SK-MEL-5 (cell line): ENCODE data around the gene PNLIPRP1. TPM values are rescaled to one million over a fixed set of nuclear protein-coding genes. Genes with fewer than 3 reads are reported as not detected.

Experiments
- DNase-seq: peaks from one replicate; pipeline ENCODE4 v3.0.0-alpha.2; 2016; ENCODE audit warnings: low read depth, low spot score
- in situ Hi-C: cut with HindIII; loops from 2 replicates; pipeline ENCODE4 v1.10.0; 2016; ENCODE audit warnings: low sequenced_read_pairs, high pct_unique_total_duplicates, low pct_unique_long_range_greater_than_20kb
- total RNA-seq: library from RNA; depleted of rRNA; stranded (reverse); fragments of >200 nt; shearing (Covaris generic); gene quantifications from 2 replicates; pipeline ENCODE4 v1.2.3, GENCODE V29; 2014; rRNA removed

Gene PNLIPRP1
- total RNA-seq, 1 experiment from 2014 or later = not detected

DNA sequence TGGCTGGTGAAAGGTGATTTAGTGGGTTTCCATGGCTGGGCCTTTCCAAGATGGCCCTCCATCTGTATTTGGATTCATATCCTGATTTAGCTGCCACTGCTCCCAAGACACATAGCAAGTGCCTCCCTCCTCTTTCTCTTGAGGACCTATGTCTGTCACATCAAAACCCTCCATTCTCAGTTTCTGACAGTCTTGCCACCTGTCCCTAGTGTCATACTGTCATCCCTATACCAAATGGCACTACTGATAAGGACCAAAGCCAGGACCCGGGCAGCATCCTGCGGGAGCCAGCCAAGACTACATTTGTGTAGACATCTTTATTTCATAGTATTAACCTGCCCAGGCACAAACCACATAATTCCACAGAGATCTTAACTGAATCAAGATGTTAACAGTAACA is 64.8 kb downstream of the PNLIPRP1 start:
- in situ Hi-C loops = no loop called here
- no peak for DNase-seq

- DNase-seq = no peak
- in situ Hi-C loops = no loop called here
Measured at GRCh38 chr10:116656044-116656443, 65.3 kb downstream of the PNLIPRP1 start.

GRCh38 chr10:116657863-116658551 is 67.2 kb downstream of the PNLIPRP1 start:
- DNase-seq = no peak
- in situ Hi-C loops = no loop called here

Other genes with a start within 250 kb of the PNLIPRP1 start
- 13.1 and 13.6 TPM in 2 replicates for gene PNLIPRP3, start 163.1 kb upstream of the PNLIPRP1 start, total RNA-seq
- not detected in 2 replicates for gene PNLIP, start 45.0 kb upstream of the PNLIPRP1 start, total RNA-seq
- gene PNLIPRP2, start 30.0 kb downstream of the PNLIPRP1 start, total RNA-seq = 0.34 and 0.37 TPM in 2 replicates
- gene HSPA12A, start 151.6 kb downstream of the PNLIPRP1 start, total RNA-seq = 10.4 and 12.5 TPM in 2 replicates